Progenitor cell of endocrine pancreas (in vitro differentiated cells): ENCODE data around the gene NHSL1. TPM values are rescaled to one million over a fixed set of nuclear protein-coding genes. Genes with fewer than 3 reads are reported as not detected.
A peak's percentile ranks its signal among the peaks of the same experiment; 100 is the strongest.

Experiments used
- DNase-seq: peaks from one replicate; pipeline ENCODE4 v3.0.0; 2021; ENCODE audit warnings: low spot score; ENCODE audit not compliant: unreplicated experiment
- H3K27ac Mint-ChIP-seq: 2 replicates; pipeline ENCODE4 v1.8.0; 2021; ENCODE audit warnings: mild to moderate bottlenecking, moderate library complexity, mixed read lengths
- H3K27me3 Mint-ChIP-seq: 2 replicates; pipeline ENCODE4 v1.8.0; 2021; ENCODE audit warnings: mixed read lengths
- H3K36me3 Mint-ChIP-seq: 2 replicates; pipeline ENCODE4 v1.8.0; 2022; ENCODE audit warnings: mixed read lengths; ENCODE audit not compliant: insufficient read depth
- H3K4me1 Mint-ChIP-seq: 2 replicates; pipeline ENCODE4 v1.8.0; 2021; ENCODE audit warnings: low read depth, mixed read lengths
- H3K4me3 Mint-ChIP-seq: 2 replicates; pipeline ENCODE4 v1.8.0; 2021; ENCODE audit warnings: low read depth, mild to moderate bottlenecking, moderate library complexity, mixed read lengths
- H3K9me3 Mint-ChIP-seq: 2 replicates; pipeline ENCODE4 v1.8.0; 2021; ENCODE audit warnings: low read depth, mixed read lengths
- CTCF ChIP-seq: fragments of 200-600 bp; sonication (generic); IDR thresholded peaks from one replicate; pipeline ENCODE4 v1.5.0; 2021; ENCODE audit warnings: antibody characterized with exemption, mild to moderate bottlenecking; ENCODE audit not compliant: unreplicated experiment
- total RNA-seq: library from RNA; stranded (reverse); gene quantifications from 2 replicates; pipeline ENCODE4 v1.2.1, GENCODE V29; 2021

NHSL1 gene
- total RNA-seq, 1 donor from 2014 or later: 86.5 TPM

- no peak for DNase-seq
- TF ChIP-seq CTCF: no peak
- H3K4me1 Mint-ChIP-seq: peaks cover 49% of the 10 kb centered on the region
- H3K4me3 Mint-ChIP-seq: no peak overlapping the region
- peak overlapping the region; percentile 95 for H3K27ac Mint-ChIP-seq
- H3K9me3 Mint-ChIP-seq: peaks cover 9% of the 10 kb centered on the region
- H3K36me3 Mint-ChIP-seq: peaks cover 26% of the 10 kb centered on the region
- no peaks in the 10 kb centered on the region for H3K27me3 Mint-ChIP-seq
These were observed 28.8 kb upstream of the NHSL1 start for GRCh38 chr6:138528137-138528536.

GRCh38 chr6:138527411-138528088 is 28.3 kb upstream of the NHSL1 start:
- peaks cover 52% of the 10 kb centered on the region for H3K4me1 Mint-ChIP-seq
- DNase-seq: no peak
- peaks cover 23% of the 10 kb centered on the region for H3K36me3 Mint-ChIP-seq
- peak overlapping the region; percentile 29 for H3K4me3 Mint-ChIP-seq
- peaks cover 6% of the 10 kb centered on the region for H3K9me3 Mint-ChIP-seq
- TF ChIP-seq CTCF: no peak
- peak overlapping the region; percentile 95 for H3K27ac Mint-ChIP-seq
- no peaks in the 10 kb centered on the region for H3K27me3 Mint-ChIP-seq

- H3K9me3 Mint-ChIP-seq: peaks cover 6% of the 10 kb centered on the region
- DNase-seq: no peak
- H3K27me3 Mint-ChIP-seq: no peaks in the 10 kb centered on the region
- peaks cover 50% of the 10 kb centered on the region for H3K4me1 Mint-ChIP-seq
- peaks cover 19% of the 10 kb centered on the region for H3K36me3 Mint-ChIP-seq
- TF ChIP-seq CTCF: no peak
- peak overlapping the region; percentile 95 for H3K27ac Mint-ChIP-seq
- peak overlapping the region; percentile 44 for H3K4me3 Mint-ChIP-seq
These were observed 27.5 kb upstream of the NHSL1 start for GRCh38 chr6:138526822-138527235.

- Mint-ChIP-seq H3K36me3 (peaks cover 18% of the 10 kb centered on the region), H3K9me3 (peaks cover 4% of the 10 kb centered on the region), H3K27ac (peak overlapping the region; percentile 54), H3K4me1 (peaks cover 56% of the 10 kb centered on the region), H3K4me3 (no peak overlapping the region), H3K27me3 (no peaks in the 10 kb centered on the region)
- no peak for TF ChIP-seq CTCF
- DNase-seq: no peak
These were observed 26.1 kb upstream of the NHSL1 start for GRCh38 chr6:138525355-138525754.

GRCh38 chr6:138524526-138524925 is 25.2 kb upstream of the NHSL1 start:
- Mint-ChIP-seq H3K4me1 (peaks cover 54% of the 10 kb centered on the region), H3K27me3 (no peaks in the 10 kb centered on the region), H3K9me3 (no peaks in the 10 kb centered on the region), H3K27ac (peak overlapping the region; percentile 73), H3K36me3 (peaks cover 15% of the 10 kb centered on the region), H3K4me3 (no peak overlapping the region)
- TF ChIP-seq CTCF: no peak
- no peak for DNase-seq
